ENCODE results near the gene COG8. TPM values are rescaled to one million over a fixed set of nuclear protein-coding genes. Genes with fewer than 3 reads are reported as not detected.

Gene COG8
- total and polyA plus RNA-seq, 2 experiments from 2014 or later: 21.4 to 79.9 TPM

DNA sequence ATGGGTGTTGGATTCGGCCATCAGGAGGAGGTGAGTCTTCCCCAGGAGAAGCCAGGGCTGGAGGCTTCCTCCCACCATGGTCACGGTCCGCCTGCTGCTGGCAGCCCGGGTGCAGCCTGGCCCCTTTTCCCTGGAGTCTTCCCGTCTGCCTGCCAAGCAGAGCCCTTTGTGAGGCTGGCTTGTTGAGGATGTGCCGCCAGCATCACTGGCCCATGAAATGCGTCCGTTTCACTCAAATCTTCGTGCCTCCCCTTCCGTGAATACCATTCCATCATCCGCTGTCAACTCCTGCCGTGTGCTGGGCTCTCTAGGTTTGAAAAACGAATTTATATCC is 18.7 kb downstream of the COG8 start:
- Histone ChIP-seq H3K36me3 (ENCODE audit: insufficient read depth) (peaks cover 4% of the 10 kb centered on the region), H3K4me3 (no peak overlapping the region), H3K79me2 (replicated peaks; ENCODE audit: insufficient read depth) (peaks cover 13% of the 10 kb centered on the region), H3F3A (replicated peaks; ENCODE audit: low read depth) (peaks cover 7% of the 10 kb centered on the region; the same call in 1 of the 2 replicates), H3K4me2 (no peak overlapping the region), H3K27me3 (ENCODE audit: insufficient read depth) (no peaks in the 10 kb centered on the region), H3K4me1 (ENCODE audit: insufficient read depth) (no peaks in the 10 kb centered on the region), H2AFZ (no peak overlapping the region), H3K9me2 (ENCODE audit: insufficient read depth) (no peaks in the 10 kb centered on the region), H3K27ac (ENCODE audit: low read depth) (no peak overlapping the region), H4K20me1 (replicated peaks; ENCODE audit: insufficient read depth) (peaks cover 20% of the 10 kb centered on the region)
- no peak for DNase-seq (ENCODE audit: low spot score)
- TF ChIP-seq CREB1 (CRISPR knock-in tag; IDR thresholded peaks at IDR 0.05; ENCODE audit: low read depth) (no peak), ZNF331 (CRISPR knock-in tag; IDR thresholded peaks at IDR 0.05; ENCODE audit: low read depth) (no peak), NANOG (IDR thresholded peaks at IDR 0.05; ENCODE audit: borderline replicate concordance) (no peak), ETS1 (IDR thresholded peaks at IDR 0.05) (no peak), STAT1 (IDR thresholded peaks at IDR 0.05; ENCODE audit: unreplicated experiment) (no peak), POLR2AphosphoS5 (IDR thresholded peaks at IDR 0.05; ENCODE audit: low read depth) (no peak), JUNB (IDR thresholded peaks at IDR 0.05; ENCODE audit: unreplicated experiment) (no peak), EZH2phosphoT487 (IDR thresholded peaks at IDR 0.05; ENCODE audit: unreplicated experiment) (no peak)
- TF ChIP-seq, protein P1, sequence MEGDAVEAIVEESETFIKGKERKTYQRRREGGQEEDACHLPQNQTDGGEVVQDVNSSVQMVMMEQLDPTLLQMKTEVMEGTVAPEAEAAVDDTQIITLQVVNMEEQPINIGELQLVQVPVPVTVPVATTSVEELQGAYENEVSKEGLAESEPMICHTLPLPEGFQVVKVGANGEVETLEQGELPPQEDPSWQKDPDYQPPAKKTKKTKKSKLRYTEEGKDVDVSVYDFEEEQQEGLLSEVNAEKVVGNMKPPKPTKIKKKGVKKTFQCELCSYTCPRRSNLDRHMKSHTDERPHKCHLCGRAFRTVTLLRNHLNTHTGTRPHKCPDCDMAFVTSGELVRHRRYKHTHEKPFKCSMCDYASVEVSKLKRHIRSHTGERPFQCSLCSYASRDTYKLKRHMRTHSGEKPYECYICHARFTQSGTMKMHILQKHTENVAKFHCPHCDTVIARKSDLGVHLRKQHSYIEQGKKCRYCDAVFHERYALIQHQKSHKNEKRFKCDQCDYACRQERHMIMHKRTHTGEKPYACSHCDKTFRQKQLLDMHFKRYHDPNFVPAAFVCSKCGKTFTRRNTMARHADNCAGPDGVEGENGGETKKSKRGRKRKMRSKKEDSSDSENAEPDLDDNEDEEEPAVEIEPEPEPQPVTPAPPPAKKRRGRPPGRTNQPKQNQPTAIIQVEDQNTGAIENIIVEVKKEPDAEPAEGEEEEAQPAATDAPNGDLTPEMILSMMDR (conservative IDR thresholded peaks at IDR 0.05; ENCODE audit: low read depth in 2 of 2): no peak
- TF ChIP-seq, protein P2, sequence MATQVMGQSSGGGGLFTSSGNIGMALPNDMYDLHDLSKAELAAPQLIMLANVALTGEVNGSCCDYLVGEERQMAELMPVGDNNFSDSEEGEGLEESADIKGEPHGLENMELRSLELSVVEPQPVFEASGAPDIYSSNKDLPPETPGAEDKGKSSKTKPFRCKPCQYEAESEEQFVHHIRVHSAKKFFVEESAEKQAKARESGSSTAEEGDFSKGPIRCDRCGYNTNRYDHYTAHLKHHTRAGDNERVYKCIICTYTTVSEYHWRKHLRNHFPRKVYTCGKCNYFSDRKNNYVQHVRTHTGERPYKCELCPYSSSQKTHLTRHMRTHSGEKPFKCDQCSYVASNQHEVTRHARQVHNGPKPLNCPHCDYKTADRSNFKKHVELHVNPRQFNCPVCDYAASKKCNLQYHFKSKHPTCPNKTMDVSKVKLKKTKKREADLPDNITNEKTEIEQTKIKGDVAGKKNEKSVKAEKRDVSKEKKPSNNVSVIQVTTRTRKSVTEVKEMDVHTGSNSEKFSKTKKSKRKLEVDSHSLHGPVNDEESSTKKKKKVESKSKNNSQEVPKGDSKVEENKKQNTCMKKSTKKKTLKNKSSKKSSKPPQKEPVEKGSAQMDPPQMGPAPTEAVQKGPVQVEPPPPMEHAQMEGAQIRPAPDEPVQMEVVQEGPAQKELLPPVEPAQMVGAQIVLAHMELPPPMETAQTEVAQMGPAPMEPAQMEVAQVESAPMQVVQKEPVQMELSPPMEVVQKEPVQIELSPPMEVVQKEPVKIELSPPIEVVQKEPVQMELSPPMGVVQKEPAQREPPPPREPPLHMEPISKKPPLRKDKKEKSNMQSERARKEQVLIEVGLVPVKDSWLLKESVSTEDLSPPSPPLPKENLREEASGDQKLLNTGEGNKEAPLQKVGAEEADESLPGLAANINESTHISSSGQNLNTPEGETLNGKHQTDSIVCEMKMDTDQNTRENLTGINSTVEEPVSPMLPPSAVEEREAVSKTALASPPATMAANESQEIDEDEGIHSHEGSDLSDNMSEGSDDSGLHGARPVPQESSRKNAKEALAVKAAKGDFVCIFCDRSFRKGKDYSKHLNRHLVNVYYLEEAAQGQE (IDR thresholded peaks at IDR 0.05; ENCODE audit: unreplicated experiment): no peak
- TF ChIP-seq, protein P3, sequence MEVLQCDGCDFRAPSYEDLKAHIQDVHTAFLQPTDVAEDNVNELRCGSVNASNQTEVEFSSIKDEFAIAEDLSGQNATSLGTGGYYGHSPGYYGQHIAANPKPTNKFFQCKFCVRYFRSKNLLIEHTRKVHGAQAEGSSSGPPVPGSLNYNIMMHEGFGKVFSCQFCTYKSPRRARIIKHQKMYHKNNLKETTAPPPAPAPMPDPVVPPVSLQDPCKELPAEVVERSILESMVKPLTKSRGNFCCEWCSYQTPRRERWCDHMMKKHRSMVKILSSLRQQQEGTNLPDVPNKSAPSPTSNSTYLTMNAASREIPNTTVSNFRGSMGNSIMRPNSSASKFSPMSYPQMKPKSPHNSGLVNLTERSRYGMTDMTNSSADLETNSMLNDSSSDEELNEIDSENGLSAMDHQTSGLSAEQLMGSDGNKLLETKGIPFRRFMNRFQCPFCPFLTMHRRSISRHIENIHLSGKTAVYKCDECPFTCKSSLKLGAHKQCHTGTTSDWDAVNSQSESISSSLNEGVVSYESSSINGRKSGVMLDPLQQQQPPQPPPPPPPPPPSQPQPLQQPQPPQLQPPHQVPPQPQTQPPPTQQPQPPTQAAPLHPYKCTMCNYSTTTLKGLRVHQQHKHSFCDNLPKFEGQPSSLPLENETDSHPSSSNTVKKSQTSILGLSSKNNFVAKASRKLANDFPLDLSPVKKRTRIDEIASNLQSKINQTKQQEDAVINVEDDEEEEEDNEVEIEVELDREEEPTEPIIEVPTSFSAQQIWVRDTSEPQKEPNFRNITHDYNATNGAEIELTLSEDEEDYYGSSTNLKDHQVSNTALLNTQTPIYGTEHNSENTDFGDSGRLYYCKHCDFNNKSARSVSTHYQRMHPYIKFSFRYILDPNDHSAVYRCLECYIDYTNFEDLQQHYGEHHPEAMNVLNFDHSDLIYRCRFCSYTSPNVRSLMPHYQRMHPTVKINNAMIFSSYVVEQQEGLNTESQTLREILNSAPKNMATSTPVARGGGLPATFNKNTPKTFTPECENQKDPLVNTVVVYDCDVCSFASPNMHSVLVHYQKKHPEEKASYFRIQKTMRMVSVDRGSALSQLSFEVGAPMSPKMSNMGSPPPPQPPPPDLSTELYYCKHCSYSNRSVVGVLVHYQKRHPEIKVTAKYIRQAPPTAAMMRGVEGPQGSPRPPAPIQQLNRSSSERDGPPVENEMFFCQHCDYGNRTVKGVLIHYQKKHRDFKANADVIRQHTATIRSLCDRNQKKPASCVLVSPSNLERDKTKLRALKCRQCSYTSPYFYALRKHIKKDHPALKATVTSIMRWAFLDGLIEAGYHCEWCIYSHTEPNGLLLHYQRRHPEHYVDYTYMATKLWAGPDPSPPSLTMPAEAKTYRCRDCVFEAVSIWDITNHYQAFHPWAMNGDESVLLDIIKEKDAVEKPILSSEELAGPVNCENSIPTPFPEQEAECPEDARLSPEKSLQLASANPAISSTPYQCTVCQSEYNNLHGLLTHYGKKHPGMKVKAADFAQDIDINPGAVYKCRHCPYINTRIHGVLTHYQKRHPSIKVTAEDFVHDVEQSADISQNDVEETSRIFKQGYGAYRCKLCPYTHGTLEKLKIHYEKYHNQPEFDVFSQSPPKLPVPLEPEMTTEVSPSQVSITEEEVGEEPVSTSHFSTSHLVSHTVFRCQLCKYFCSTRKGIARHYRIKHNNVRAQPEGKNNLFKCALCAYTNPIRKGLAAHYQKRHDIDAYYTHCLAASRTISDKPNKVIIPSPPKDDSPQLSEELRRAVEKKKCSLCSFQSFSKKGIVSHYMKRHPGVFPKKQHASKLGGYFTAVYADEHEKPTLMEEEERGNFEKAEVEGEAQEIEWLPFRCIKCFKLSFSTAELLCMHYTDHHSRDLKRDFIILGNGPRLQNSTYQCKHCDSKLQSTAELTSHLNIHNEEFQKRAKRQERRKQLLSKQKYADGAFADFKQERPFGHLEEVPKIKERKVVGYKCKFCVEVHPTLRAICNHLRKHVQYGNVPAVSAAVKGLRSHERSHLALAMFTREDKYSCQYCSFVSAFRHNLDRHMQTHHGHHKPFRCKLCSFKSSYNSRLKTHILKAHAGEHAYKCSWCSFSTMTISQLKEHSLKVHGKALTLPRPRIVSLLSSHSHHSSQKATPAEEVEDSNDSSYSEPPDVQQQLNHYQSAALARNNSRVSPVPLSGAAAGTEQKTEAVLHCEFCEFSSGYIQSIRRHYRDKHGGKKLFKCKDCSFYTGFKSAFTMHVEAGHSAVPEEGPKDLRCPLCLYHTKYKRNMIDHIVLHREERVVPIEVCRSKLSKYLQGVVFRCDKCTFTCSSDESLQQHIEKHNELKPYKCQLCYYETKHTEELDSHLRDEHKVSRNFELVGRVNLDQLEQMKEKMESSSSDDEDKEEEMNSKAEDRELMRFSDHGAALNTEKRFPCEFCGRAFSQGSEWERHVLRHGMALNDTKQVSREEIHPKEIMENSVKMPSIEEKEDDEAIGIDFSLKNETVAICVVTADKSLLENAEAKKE (CRISPR knock-in tag; IDR thresholded peaks at IDR 0.05): no peak
- Mint-ChIP-seq H3K27ac (no peak overlapping the region), H3K4me3 (no peak overlapping the region), H3K36me3 (ENCODE audit: low read depth) (peaks cover 86% of the 10 kb centered on the region), H3K27me3 (ENCODE audit: insufficient read depth, low read depth, poor library complexity) (peaks cover 14% of the 10 kb centered on the region), H3K4me1 (no peaks in the 10 kb centered on the region; the same call in 2 of the 3 replicates), H3K9me3 (no peaks in the 10 kb centered on the region)
- ATAC-seq: no peak

Data from GM23338 (cell line).